GM18526 (cell line): Measurements from ENCODE around the gene PPP4R1.
A peak's percentile ranks its signal among the peaks of the same experiment; 100 is the strongest.

ENCODE experiments used
- POLR2A ChIP-seq: IDR thresholded peaks from 3 replicates; pipeline ENCODE4 v1.6.1; 2011; ENCODE audit not compliant: insufficient read length; ENCODE audit errors: extremely low read depth

Gene PPP4R1, protein sequence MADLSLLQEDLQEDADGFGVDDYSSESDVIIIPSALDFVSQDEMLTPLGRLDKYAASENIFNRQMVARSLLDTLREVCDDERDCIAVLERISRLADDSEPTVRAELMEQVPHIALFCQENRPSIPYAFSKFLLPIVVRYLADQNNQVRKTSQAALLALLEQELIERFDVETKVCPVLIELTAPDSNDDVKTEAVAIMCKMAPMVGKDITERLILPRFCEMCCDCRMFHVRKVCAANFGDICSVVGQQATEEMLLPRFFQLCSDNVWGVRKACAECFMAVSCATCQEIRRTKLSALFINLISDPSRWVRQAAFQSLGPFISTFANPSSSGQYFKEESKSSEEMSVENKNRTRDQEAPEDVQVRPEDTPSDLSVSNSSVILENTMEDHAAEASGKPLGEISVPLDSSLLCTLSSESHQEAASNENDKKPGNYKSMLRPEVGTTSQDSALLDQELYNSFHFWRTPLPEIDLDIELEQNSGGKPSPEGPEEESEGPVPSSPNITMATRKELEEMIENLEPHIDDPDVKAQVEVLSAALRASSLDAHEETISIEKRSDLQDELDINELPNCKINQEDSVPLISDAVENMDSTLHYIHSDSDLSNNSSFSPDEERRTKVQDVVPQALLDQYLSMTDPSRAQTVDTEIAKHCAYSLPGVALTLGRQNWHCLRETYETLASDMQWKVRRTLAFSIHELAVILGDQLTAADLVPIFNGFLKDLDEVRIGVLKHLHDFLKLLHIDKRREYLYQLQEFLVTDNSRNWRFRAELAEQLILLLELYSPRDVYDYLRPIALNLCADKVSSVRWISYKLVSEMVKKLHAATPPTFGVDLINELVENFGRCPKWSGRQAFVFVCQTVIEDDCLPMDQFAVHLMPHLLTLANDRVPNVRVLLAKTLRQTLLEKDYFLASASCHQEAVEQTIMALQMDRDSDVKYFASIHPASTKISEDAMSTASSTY

GRCh38 chr18:9614401-9615279 lies at the start of gene PPP4R1:
PPP4R1 (minus strand) TSS chr18:9614559; CDS start chr18:9614484, 75 bp downstream.
- peak; percentile 56 for TF ChIP-seq POLR2A

DNA sequence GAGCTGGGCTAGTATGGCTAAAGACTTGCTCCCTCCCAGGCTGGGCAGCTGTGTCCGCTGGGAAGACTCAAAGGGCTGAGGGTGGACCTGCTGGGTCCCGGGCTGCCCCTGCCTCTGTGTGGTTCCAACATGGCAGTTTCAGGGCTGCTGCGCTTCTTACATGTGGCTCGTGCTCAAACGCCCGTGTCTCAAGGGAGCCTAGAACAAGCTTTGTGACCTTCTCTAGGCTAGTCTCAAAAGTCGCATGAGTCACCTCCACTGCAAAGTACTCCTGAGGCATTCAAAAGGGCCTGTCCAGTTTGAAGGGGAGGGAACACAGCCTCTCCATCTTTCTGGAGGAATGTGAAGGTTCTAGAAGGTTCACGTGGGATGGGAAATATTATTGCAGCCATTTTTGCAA lies 49.0 kb upstream of the PPP4R1 start:
- TF ChIP-seq POLR2A: no peak

DNA sequence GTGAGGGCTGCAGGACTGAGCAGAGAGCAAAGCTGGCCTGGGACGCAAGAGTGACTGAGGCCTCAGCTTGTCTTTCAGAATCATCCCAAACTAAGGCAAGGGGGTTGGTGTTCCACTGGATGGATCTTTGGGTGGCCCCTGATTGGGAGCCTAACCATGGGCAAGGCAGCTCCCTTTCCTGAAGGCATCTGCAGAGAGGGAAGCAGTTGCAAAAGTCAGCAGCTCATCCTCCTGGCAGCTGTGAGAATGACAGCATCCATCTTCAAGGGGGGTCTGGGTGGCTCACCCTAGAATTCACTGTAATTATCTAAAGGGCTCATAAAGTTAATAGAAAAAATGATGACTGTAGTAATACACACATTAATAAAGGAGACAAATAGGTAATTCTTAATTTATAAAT lies 47.2 kb upstream of the PPP4R1 start:
- no peak for TF ChIP-seq POLR2A

GRCh38 chr18:9659499-9660375 lies 45.4 kb upstream of the PPP4R1 start:
- no peak for TF ChIP-seq POLR2A

GRCh38 chr18:9658087-9658641 lies 43.8 kb upstream of the PPP4R1 start:
- TF ChIP-seq POLR2A: no peak

DNA sequence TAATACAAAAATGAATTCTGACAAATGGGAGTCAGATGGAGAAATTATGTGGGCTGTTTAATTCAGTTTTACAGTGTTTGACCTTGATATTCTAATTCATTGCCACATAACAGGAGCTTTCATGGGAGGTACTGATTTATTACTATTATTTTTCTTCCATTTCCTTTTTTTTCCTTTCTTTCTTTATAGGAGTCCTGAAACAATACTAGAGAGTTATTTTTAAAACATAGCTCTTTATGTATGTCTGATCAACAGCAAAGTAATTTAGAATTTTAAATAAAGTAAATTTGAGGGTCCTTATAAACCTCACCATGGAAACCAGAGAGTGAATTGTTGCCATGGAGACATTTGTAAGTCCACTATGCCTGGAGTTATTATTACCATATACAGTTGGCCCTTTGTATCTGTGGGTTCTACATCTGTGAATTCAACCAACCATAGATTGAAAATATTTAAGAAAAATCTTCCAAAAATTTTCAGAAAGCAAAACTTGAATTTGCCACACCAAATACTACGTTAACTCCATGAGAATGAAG lies 40.9 kb upstream of the PPP4R1 start:
- TF ChIP-seq POLR2A: no peak

DNA sequence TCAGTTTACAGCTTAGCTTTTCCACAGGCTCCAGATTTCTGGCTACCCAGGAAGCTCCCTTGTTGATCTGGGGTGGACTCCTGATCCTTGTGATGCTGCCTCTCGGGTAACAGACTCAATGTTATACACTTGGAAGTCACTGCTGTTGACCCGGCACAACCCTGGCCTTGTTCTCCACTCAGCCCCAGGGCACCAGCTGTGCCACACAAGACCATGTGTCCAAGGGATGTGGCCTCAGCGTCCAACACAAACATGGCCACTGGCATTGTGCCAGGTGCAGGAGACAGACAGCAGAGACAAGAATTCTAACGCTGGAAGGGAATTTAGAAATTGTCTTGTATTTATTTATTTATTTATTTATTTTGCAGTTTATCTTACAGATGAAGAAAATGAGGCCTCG lies 39.0 kb upstream of the PPP4R1 start:
- no peak for TF ChIP-seq POLR2A

GRCh38 chr18:9649164-9649540 lies 34.8 kb upstream of the PPP4R1 start:
- TF ChIP-seq POLR2A: no peak

- no peak for TF ChIP-seq POLR2A
These were observed 34.2 kb upstream of the PPP4R1 start for GRCh38 chr18:9648431-9649163.

- no peak for TF ChIP-seq POLR2A
These were observed 33.4 kb upstream of the PPP4R1 start for GRCh38 chr18:9647496-9648323.

DNA sequence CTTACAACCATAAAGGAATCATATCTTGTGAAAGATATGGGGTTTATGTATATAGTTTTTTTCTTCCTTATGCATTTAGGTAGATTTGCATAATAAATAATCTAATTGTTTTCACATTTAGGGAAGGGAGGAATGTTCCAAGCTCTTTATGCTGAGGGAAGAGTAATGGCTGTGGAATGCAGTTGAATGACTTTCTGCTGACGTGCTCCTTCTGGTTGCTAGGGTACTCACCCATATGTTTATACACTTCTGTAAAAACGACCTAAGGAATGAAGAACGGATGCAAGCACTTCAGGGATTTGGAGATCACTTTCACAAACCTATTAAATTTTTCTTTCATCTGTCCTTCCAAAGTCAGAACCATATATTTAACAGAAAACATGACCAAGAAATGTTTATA lies 29.2 kb upstream of the PPP4R1 start:
- no peak for TF ChIP-seq POLR2A
